ENCODE data around the gene LAMTOR4.

Gene LAMTOR4

DNA sequence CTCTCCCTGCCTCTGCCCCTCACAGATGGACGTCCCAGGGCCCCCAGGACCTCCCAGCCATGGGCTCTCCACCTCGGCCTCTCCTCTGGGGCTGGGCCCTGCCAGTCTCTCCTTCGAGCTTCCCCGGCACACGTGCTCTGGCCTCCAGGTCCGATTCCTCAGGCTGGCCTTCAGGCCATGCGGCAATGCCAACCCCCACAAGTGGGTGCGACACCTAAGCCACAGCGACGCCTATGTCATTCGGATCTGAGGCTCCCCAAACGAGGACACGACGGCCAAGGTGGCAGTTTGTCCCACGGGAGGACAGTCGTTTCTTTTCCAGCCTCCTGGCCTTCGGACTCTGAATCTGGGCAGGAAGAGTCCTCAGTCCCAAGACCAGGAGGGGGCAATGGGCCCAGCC lies 42.1 kb upstream of the LAMTOR4 start:
- Histone ChIP-seq H2BK120ac (ENCODE audit: low read depth, low read length) (no peak overlapping the region), H3K14ac (ENCODE audit: low read length) (no peak overlapping the region), H3K23ac (ENCODE audit: low read depth, low read length, poor library complexity) (peak overlapping the region; percentile 38), H3K4me3 (ENCODE audit: low read length in 2 of 2) (no peak overlapping the region), H3K4me2 (ENCODE audit: insufficient read depth, low read length, poor library complexity, severe bottlenecking) (no peak overlapping the region), H3K79me1 (ENCODE audit: low read depth, low read length) (no peaks in the 10 kb centered on the region), H2AK5ac (ENCODE audit: low read depth, low read length) (no peak overlapping the region), H3K36me3 (replicated peaks in 1 of 2; ENCODE audit: control insufficient read depth in 2 of 2, insufficient read depth in 2 of 2, low read length in 2 of 2) (peaks cover 46 to 80% of the 10 kb centered on the region in 2 donors), H4K8ac (ENCODE audit: low read depth, low read length) (no peak overlapping the region), H2BK5ac (ENCODE audit: low read length) (no peak overlapping the region), H3K27ac (replicated peaks; ENCODE audit: low read length) (no peak overlapping the region), H2AFZ (ENCODE audit: low read length) (no peak overlapping the region), H2BK15ac (ENCODE audit: low read length) (no peak overlapping the region), H3K4ac (ENCODE audit: low read length) (no peak overlapping the region), H3K9ac (ENCODE audit: low read depth, low read length, poor library complexity) (no peak overlapping the region), H2BK12ac (ENCODE audit: low read length) (no peak overlapping the region), H3K18ac (ENCODE audit: low read length) (no peak overlapping the region), H3K9me3 (replicated peaks in 1 of 2; ENCODE audit: control insufficient read depth in 2 of 2, insufficient read depth in 1 of 2, low read depth in 1 of 2, low read length in 2 of 2) (peaks cover 0 to 2% of the 10 kb centered on the region in 2 donors), H3K4me1 (ENCODE audit: control insufficient read depth in 2 of 2, insufficient read depth in 1 of 2, low read depth in 1 of 2, low read length in 2 of 2) (peaks cover 4 to 9% of the 10 kb centered on the region in 2 donors), H3K27me3 (ENCODE audit: control insufficient read depth in 3 of 3, insufficient read depth in 3 of 3, low read depth in 1 of 3, low read length in 3 of 3) (no peaks in the 10 kb centered on the region), H4K91ac (ENCODE audit: low read depth, low read length, poor library complexity) (no peak overlapping the region)
- DNase-seq (ENCODE audit: low spot score): no peak
- no CpG with 5 or more reads among the region's 17 CpGs for WGBS, 2 donors (ENCODE audit: extremely low coverage in 2 of 2, insufficient read length in 2 of 2, insufficient replicate concordance in 1 of 2)

DNA sequence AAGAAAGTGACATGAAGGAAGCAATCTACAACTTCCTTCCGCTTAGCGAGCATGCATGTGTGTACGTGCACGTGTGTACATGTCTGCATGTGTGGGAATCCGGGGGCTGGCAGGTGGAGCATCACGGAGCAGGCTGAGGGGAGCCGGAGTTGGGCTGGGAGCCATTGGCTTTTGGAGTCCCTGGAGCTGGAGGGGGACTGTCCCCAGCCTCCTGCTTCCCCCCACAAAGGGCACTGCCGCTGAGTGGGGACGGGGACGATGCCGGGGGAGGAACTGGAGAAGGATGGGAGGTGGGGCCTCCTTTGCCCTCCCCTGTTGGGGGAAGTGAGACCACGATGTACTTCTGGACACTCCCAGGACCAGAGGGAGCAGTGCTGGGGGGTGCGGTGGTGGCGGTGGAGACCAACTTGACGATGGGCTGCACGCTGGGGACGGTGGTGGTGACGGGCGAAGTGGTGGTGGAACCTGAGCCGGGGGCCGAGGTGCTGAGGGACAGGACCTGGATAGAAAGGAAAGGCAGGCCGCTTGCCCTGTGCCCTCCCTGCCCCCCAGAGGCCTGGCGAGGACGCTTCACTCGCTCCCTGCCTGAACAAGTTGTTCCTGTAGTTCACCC lies 41.5 kb upstream of the LAMTOR4 start:
- H2BK5ac ChIP-seq (ENCODE audit: low read length): no peak overlapping the region
- H4K8ac ChIP-seq (ENCODE audit: low read depth, low read length): no peak overlapping the region
- no peak overlapping the region for H2BK12ac ChIP-seq (ENCODE audit: low read length)
- H3K4me2 ChIP-seq (ENCODE audit: insufficient read depth, low read length, poor library complexity, severe bottlenecking): no peak overlapping the region
- no peak overlapping the region for H3K14ac ChIP-seq (ENCODE audit: low read length)
- no peak overlapping the region for H2AK5ac ChIP-seq (ENCODE audit: low read depth, low read length)
- no peak overlapping the region for H2BK15ac ChIP-seq (ENCODE audit: low read length)
- peaks cover 47 to 86% of the 10 kb centered on the region in 2 donors for H3K36me3 ChIP-seq (replicated peaks in 1 of 2; ENCODE audit: control insufficient read depth in 2 of 2, insufficient read depth in 2 of 2, low read length in 2 of 2)
- no CpG with 5 or more reads among the region's 25 CpGs for WGBS, 2 donors (ENCODE audit: extremely low coverage in 2 of 2, insufficient read length in 2 of 2, insufficient replicate concordance in 1 of 2)
- H4K91ac ChIP-seq (ENCODE audit: low read depth, low read length, poor library complexity): no peak overlapping the region
- H3K27me3 ChIP-seq (ENCODE audit: control insufficient read depth in 3 of 3, insufficient read depth in 3 of 3, low read depth in 1 of 3, low read length in 3 of 3): no peaks in the 10 kb centered on the region
- H3K27ac ChIP-seq (replicated peaks; ENCODE audit: low read length): no peak overlapping the region
- peaks cover 3 to 9% of the 10 kb centered on the region in 2 donors for H3K4me1 ChIP-seq (ENCODE audit: control insufficient read depth in 2 of 2, insufficient read depth in 1 of 2, low read depth in 1 of 2, low read length in 2 of 2)
- H2BK120ac ChIP-seq (ENCODE audit: low read depth, low read length): no peak overlapping the region
- no peak overlapping the region for H3K4me3 ChIP-seq (ENCODE audit: low read length in 2 of 2)
- peak overlapping the region; percentile 85 for H3K23ac ChIP-seq (ENCODE audit: low read depth, low read length, poor library complexity)
- H3K4ac ChIP-seq (ENCODE audit: low read length): no peak overlapping the region
- no peak for DNase-seq (ENCODE audit: low spot score)
- H3K9me3 ChIP-seq (replicated peaks in 1 of 2; ENCODE audit: control insufficient read depth in 2 of 2, insufficient read depth in 1 of 2, low read depth in 1 of 2, low read length in 2 of 2): peaks cover 0 to 2% of the 10 kb centered on the region in 2 donors
- no peak overlapping the region for H2AFZ ChIP-seq (ENCODE audit: low read length)
- H3K79me1 ChIP-seq (ENCODE audit: low read depth, low read length): no peaks in the 10 kb centered on the region
- no peak overlapping the region for H3K9ac ChIP-seq (ENCODE audit: low read depth, low read length, poor library complexity)
- H3K18ac ChIP-seq (ENCODE audit: low read length): no peak overlapping the region

- no CpG with 5 or more reads among the region's 11 CpGs for WGBS, 2 donors (ENCODE audit: extremely low coverage in 2 of 2, insufficient read length in 2 of 2, insufficient replicate concordance in 1 of 2)
Measured at GRCh38 chr7:100107890-100108289, 40.8 kb upstream of the LAMTOR4 start.

DNA sequence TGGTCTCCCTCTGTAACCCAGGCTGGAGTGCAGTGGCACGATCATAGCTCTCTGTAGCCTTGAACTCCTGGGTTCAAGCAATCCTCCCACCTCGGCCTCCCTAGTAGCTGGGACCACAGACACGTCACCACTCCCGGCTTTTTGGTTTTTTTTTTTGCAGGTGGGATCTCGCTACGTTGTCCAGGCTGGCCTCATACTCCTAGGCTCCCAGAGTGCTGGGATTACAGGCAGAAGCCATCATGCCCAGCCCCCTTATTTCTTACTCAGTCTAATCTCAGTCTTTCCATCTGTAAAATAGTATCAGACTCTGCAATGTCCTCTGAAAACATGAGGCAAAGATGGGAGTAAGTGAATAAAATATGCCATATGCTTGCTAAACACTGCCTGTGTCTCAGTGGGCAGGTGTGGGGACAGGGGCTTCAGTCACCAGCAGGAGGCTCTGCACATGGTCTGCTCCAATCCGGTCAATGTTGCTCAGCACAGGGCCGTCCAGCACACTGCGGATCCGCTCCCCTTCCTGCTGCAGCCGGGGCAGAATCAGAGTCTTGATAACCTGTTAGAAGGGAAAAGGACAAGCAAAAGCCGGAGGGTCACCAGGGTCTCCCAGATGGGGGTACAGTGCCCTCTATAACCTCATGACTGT lies 39.1 kb upstream of the LAMTOR4 start:
- no CpG with 5 or more reads among the region's 12 CpGs for WGBS, 2 donors (ENCODE audit: extremely low coverage in 2 of 2, insufficient read length in 2 of 2, insufficient replicate concordance in 1 of 2)
- peaks cover 58 to 95% of the 10 kb centered on the region in 2 donors for H3K36me3 ChIP-seq (replicated peaks in 1 of 2; ENCODE audit: control insufficient read depth in 2 of 2, insufficient read depth in 2 of 2, low read length in 2 of 2)

More at GRCh38 chr7:100107890-100108289, 40.8 kb upstream of the LAMTOR4 start:
- Histone ChIP-seq H2BK12ac (ENCODE audit: low read length) (no peak overlapping the region), H2BK15ac (ENCODE audit: low read length) (no peak overlapping the region), H3K36me3 (replicated peaks in 1 of 2; ENCODE audit: control insufficient read depth in 2 of 2, insufficient read depth in 2 of 2, low read length in 2 of 2) (peaks cover 50 to 91% of the 10 kb centered on the region in 2 donors), H3K23ac (ENCODE audit: low read depth, low read length, poor library complexity) (peak overlapping the region; percentile 85), H2BK5ac (ENCODE audit: low read length) (peak overlapping the region; percentile 75), H3K4me3 (ENCODE audit: low read length in 2 of 2) (no peak overlapping the region), H3K18ac (ENCODE audit: low read length) (no peak overlapping the region), H3K79me1 (ENCODE audit: low read depth, low read length) (no peaks in the 10 kb centered on the region), H3K14ac (ENCODE audit: low read length) (no peak overlapping the region), H2AK5ac (ENCODE audit: low read depth, low read length) (no peak overlapping the region), H3K27ac (replicated peaks; ENCODE audit: low read length) (no peak overlapping the region), H3K27me3 (ENCODE audit: control insufficient read depth in 3 of 3, insufficient read depth in 3 of 3, low read depth in 1 of 3, low read length in 3 of 3) (no peaks in the 10 kb centered on the region), H4K8ac (ENCODE audit: low read depth, low read length) (no peak overlapping the region), H3K9ac (ENCODE audit: low read depth, low read length, poor library complexity) (peak overlapping the region; percentile 44), H3K4ac (ENCODE audit: low read length) (no peak overlapping the region), H2BK120ac (ENCODE audit: low read depth, low read length) (no peak overlapping the region), H3K4me1 (ENCODE audit: control insufficient read depth in 2 of 2, insufficient read depth in 1 of 2, low read depth in 1 of 2, low read length in 2 of 2) (peaks cover 0 to 4% of the 10 kb centered on the region in 2 donors), H2AFZ (ENCODE audit: low read length) (no peak overlapping the region), H3K4me2 (ENCODE audit: insufficient read depth, low read length, poor library complexity, severe bottlenecking) (no peak overlapping the region), H4K91ac (ENCODE audit: low read depth, low read length, poor library complexity) (no peak overlapping the region), H3K9me3 (replicated peaks in 1 of 2; ENCODE audit: control insufficient read depth in 2 of 2, insufficient read depth in 1 of 2, low read depth in 1 of 2, low read length in 2 of 2) (peaks cover 0 to 2% of the 10 kb centered on the region in 2 donors)
- DNase-seq (ENCODE audit: low spot score): no peak

More for the DNA sequence above, 39.1 kb upstream of the LAMTOR4 start:
- Histone ChIP-seq H2AK5ac (ENCODE audit: low read depth, low read length) (no peak overlapping the region), H4K8ac (ENCODE audit: low read depth, low read length) (peak overlapping the region; percentile 82), H3K14ac (ENCODE audit: low read length) (no peak overlapping the region), H3K4me1 (ENCODE audit: control insufficient read depth in 2 of 2, insufficient read depth in 1 of 2, low read depth in 1 of 2, low read length in 2 of 2) (no peaks in the 10 kb centered on the region), H3K27ac (replicated peaks; ENCODE audit: low read length) (no peak overlapping the region), H2BK5ac (ENCODE audit: low read length) (no peak overlapping the region), H2BK15ac (ENCODE audit: low read length) (no peak overlapping the region), H3K4me2 (ENCODE audit: insufficient read depth, low read length, poor library complexity, severe bottlenecking) (no peak overlapping the region), H3K9me3 (replicated peaks in 1 of 2; ENCODE audit: control insufficient read depth in 2 of 2, insufficient read depth in 1 of 2, low read depth in 1 of 2, low read length in 2 of 2) (peaks cover 0 to 2% of the 10 kb centered on the region in 2 donors), H3K9ac (ENCODE audit: low read depth, low read length, poor library complexity) (no peak overlapping the region), H3K18ac (ENCODE audit: low read length) (no peak overlapping the region), H3K4me3 (ENCODE audit: low read length in 2 of 2) (no peak overlapping the region), H2AFZ (ENCODE audit: low read length) (no peak overlapping the region), H3K79me1 (ENCODE audit: low read depth, low read length) (peaks cover 3% of the 10 kb centered on the region), H2BK120ac (ENCODE audit: low read depth, low read length) (no peak overlapping the region), H2BK12ac (ENCODE audit: low read length) (no peak overlapping the region), H3K4ac (ENCODE audit: low read length) (no peak overlapping the region), H3K27me3 (ENCODE audit: control insufficient read depth in 3 of 3, insufficient read depth in 3 of 3, low read depth in 1 of 3, low read length in 3 of 3) (no peaks in the 10 kb centered on the region), H4K91ac (ENCODE audit: low read depth, low read length, poor library complexity) (no peak overlapping the region), H3K23ac (ENCODE audit: low read depth, low read length, poor library complexity) (no peak overlapping the region)
- no peak for DNase-seq (ENCODE audit: low spot score)

Data from neuronal stem cell (in vitro differentiated cells).